Mammary epithelial cell (primary cell): Measurements from ENCODE around the gene SMCHD1.

Experiments
- EZH2 ChIP-seq: IDR thresholded peaks from 2 replicates; pipeline ENCODE4 v1.6.1; 2012; ENCODE audit warnings: low read length, inconsistent platforms, borderline replicate concordance
- TF ChIP-seq, protein P1 (sequence below), 2 donors: IDR thresholded peaks in 1 of 2; conservative IDR thresholded peaks in 1 of 2; 2 replicates each; pipeline ENCODE4 v1.5.1; 2011 to 2012; ENCODE audit warnings: inconsistent platforms in 2 of 2, low read length in 2 of 2, mild to moderate bottlenecking in 2 of 2, control low read depth in 1 of 2, low read depth in 1 of 2; ENCODE audit not compliant: insufficient read depth in 1 of 2; ENCODE audit errors: extremely low read depth in 1 of 2

DNA sequence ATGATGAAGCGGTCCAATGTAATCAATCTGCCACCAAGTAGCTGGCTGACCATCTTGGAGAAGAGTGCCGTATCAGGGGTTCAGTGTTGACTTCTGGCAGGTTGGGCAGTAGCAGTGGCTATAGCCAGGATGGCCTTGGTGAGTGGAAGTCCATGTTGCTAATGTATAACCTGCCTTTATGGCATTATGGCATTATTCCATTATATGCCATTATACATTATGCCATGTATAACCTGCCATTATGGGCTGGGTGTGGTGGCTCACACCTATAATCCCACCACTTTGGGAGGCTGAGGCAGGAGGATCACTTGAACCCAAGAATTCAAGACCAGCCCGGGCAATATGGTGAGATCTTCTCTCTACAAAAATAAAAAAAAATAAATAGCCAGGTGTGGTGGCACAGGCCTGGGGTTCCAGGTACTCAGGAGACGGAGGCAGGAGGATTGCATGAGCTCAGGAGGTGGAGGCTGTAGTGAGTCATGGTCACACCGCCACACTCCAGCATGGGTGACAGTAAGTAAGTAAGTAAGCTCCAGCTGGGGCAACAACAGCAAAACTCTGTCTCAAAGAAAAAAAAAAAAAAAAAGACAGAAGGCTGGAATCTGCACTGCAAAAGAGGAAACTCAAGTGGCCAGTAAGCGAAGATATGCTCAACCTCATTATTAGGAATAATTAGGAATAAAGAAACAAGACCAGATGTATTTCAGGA, 166.8 kb downstream of the SMCHD1 start:
- TF ChIP-seq, protein P1, sequence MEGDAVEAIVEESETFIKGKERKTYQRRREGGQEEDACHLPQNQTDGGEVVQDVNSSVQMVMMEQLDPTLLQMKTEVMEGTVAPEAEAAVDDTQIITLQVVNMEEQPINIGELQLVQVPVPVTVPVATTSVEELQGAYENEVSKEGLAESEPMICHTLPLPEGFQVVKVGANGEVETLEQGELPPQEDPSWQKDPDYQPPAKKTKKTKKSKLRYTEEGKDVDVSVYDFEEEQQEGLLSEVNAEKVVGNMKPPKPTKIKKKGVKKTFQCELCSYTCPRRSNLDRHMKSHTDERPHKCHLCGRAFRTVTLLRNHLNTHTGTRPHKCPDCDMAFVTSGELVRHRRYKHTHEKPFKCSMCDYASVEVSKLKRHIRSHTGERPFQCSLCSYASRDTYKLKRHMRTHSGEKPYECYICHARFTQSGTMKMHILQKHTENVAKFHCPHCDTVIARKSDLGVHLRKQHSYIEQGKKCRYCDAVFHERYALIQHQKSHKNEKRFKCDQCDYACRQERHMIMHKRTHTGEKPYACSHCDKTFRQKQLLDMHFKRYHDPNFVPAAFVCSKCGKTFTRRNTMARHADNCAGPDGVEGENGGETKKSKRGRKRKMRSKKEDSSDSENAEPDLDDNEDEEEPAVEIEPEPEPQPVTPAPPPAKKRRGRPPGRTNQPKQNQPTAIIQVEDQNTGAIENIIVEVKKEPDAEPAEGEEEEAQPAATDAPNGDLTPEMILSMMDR (conservative IDR thresholded peaks at IDR 0.05 in 1 of 2, IDR thresholded peaks at IDR 0.05 in 1 of 2; ENCODE audit: extremely low read depth in 1 of 2, insufficient read depth in 1 of 2, low read depth in 1 of 2, low read length in 2 of 2) = no peak
- no peak for TF ChIP-seq EZH2
